ENCODE results near the gene WTAP.
"Not testable (repeated sequence)": the region's sequence is repeated elsewhere in the genome, so short reads cannot be mapped to it uniquely, and the experiment has no call there.

WTAP gene

DNA sequence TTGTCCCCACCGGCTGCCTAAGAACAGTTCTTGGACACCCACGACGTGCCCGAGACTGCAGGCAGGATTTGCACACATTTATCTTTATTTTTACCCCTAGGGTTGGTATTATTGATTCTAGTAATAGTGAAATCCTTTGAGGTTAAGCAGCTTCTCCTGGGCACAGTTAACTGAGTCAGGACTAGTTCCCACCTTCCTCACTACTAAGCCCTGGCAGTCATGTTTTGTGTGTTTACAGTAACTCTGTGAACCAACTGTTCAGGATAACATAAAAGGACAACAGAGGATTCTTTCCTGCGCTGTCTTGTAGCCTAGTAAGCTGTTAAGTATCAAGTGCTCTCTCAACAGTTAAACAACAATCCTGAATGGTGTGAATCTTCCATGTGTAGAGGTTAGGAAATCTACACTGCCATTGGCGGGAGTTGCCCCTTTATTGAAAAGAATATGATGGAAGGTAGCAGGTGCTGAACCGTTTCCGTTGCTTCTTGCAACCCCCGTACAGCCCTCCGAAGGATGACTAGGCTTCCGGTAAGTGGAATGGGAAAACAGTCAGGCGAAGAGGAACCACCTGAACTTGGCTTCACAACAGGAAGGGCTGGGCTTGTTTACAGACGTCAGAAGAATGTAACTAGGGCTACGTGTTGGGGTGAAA is 33.3 kb upstream of the WTAP start:
- peak overlapping the region; percentile 73 for H3K4me3 ChIP-seq (replicated peaks; ENCODE audit: low read depth, low read length)
- no peak for DNase-seq (ENCODE audit: extremely low read depth, low read depth)
- TF ChIP-seq, protein P1, sequence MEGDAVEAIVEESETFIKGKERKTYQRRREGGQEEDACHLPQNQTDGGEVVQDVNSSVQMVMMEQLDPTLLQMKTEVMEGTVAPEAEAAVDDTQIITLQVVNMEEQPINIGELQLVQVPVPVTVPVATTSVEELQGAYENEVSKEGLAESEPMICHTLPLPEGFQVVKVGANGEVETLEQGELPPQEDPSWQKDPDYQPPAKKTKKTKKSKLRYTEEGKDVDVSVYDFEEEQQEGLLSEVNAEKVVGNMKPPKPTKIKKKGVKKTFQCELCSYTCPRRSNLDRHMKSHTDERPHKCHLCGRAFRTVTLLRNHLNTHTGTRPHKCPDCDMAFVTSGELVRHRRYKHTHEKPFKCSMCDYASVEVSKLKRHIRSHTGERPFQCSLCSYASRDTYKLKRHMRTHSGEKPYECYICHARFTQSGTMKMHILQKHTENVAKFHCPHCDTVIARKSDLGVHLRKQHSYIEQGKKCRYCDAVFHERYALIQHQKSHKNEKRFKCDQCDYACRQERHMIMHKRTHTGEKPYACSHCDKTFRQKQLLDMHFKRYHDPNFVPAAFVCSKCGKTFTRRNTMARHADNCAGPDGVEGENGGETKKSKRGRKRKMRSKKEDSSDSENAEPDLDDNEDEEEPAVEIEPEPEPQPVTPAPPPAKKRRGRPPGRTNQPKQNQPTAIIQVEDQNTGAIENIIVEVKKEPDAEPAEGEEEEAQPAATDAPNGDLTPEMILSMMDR (IDR thresholded peaks at IDR 0.05; ENCODE audit: low read depth, low read length, missing control alignments) = no peak

DNA sequence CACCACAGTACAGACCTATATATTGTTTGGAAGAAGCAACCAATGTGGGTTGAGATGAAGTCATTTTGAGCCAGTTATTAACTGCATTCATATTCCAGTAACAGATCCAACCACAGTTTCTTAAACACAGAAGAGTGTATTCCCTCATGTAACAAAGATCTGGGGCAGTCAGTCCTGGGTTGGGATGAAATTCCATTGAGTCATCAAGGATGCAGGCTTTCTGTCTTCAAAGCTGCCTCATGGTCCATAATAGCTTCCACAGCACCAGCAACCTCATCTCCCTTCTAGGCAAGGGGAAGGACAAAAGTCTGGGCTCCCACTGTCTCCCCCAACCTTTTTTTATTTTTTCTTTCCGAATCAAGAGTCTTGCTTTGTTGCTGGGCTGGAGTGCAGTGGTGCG is 31.3 kb upstream of the WTAP start:
- TF ChIP-seq, protein P1 (IDR thresholded peaks at IDR 0.05; ENCODE audit: low read depth, low read length, missing control alignments) = no peak
- no peak for DNase-seq (ENCODE audit: extremely low read depth, low read depth)
- no peak overlapping the region for H3K4me3 ChIP-seq (replicated peaks; ENCODE audit: low read depth, low read length)

DNA sequence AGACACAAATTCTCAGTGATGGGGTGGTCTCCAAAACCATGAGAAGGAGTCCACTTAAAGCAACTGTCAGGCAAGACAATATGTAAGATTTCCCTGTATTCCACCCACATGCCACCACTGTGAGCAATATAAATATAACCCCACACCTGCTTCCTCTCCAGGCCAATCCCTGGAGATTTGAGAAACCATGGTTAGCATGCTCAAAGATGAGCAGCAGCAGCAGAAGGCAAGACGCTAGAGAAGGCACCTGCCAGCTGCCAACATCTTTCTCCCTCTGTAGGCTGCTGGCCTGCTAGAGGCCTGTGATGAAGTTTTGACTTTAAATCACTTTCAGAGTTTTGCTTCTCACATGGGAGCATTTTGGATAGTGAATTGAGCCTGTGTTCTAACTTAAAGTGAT is 26.3 kb upstream of the WTAP start:
- no peak overlapping the region for H3K4me3 ChIP-seq (replicated peaks; ENCODE audit: low read depth, low read length)
- DNase-seq (ENCODE audit: extremely low read depth, low read depth) = no peak
- TF ChIP-seq, protein P1 (IDR thresholded peaks at IDR 0.05; ENCODE audit: low read depth, low read length, missing control alignments) = no peak

- TF ChIP-seq, protein P1 (IDR thresholded peaks at IDR 0.05; ENCODE audit: low read depth, low read length, missing control alignments) = no peak
- peak; percentile 81 for DNase-seq (ENCODE audit: extremely low read depth, low read depth)
- no peak overlapping the region for H3K4me3 ChIP-seq (replicated peaks; ENCODE audit: low read depth, low read length)
Observed at GRCh38 chr6:159701413-159701999, 25.8 kb upstream of the WTAP start.

- not testable (repeated sequence) for H3K4me3 ChIP-seq (replicated peaks; ENCODE audit: low read depth, low read length); DNase-seq (ENCODE audit: extremely low read depth, low read depth)
Observed at GRCh38 chr6:159710603-159711002, 16.7 kb upstream of the WTAP start.

DNA sequence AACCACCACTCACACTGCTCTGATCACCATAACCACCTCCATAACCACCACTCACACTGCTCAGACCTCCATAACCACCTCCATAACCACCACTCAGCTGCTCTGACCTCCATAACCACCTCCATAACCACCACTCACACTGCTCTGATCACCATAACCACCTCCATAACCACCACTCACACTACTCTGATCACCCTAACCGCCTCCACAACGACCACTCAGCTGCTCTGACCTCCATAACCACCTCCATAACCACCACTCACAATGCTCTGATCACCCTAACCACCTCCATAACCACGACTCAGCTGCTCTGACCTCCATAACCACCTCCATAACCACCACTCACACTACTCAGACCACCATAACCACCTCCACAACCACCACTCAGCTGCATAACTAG is 14.9 kb upstream of the WTAP start:
- not testable (repeated sequence) for H3K4me3 ChIP-seq (replicated peaks; ENCODE audit: low read depth, low read length); DNase-seq (ENCODE audit: extremely low read depth, low read depth)

- TF ChIP-seq, protein P1 (IDR thresholded peaks at IDR 0.05; ENCODE audit: low read depth, low read length, missing control alignments) = no peak
- DNase-seq (ENCODE audit: extremely low read depth, low read depth) = no peak
- no peak overlapping the region for H3K4me3 ChIP-seq (replicated peaks; ENCODE audit: low read depth, low read length)
Observed at GRCh38 chr6:159713984-159714383, 13.3 kb upstream of the WTAP start.

- DNase-seq (ENCODE audit: extremely low read depth, low read depth) = no peak
- TF ChIP-seq, protein P1 (IDR thresholded peaks at IDR 0.05; ENCODE audit: low read depth, low read length, missing control alignments) = no peak
- H3K4me3 ChIP-seq (replicated peaks; ENCODE audit: low read depth, low read length) = no peak overlapping the region
Observed at GRCh38 chr6:159714404-159714803, 12.9 kb upstream of the WTAP start.

All from HFF-Myc (cell line).